ENCODE data around the gene DHRSX. TPM values are rescaled to one million over a fixed set of nuclear protein-coding genes. Genes with fewer than 3 reads are reported as not detected.

The DHRSX gene
- total and polyA plus RNA-seq, 2 donors (not counting 1 experiment from before 2014, with no cell fraction given) = 18.8 to 39.0 TPM

GRCh38 chrX:2549876-2550275 lies 49.1 kb upstream of the DHRSX start:
- peaks cover 0 to 3% (median 0%) of the 10 kb centered on the region in 3 donors for H3K9me3 ChIP-seq (ENCODE audit: control extremely low read depth in 1 of 3, control insufficient read depth in 2 of 3, insufficient read depth in 1 of 3, low read length in 2 of 3)

GRCh38 chrX:2548711-2549423 lies 48.1 kb upstream of the DHRSX start:
- Histone ChIP-seq H4K20me1 (ENCODE audit: control insufficient read depth, insufficient read depth, low read length, poor library complexity, severe bottlenecking) (no peaks in the 10 kb centered on the region), H2AFZ (ENCODE audit: insufficient read depth, low read depth, low read length, poor library complexity, severe bottlenecking) (no peak overlapping the region), H3K36me3 (replicated peaks in 1 of 2; ENCODE audit: control extremely low read depth in 1 of 2, control insufficient read depth in 1 of 2, extremely low read depth in 1 of 2, insufficient read depth in 2 of 2, low read length in 1 of 2) (no peaks in the 10 kb centered on the region), H3K4me1 (ENCODE audit: control insufficient read depth in 2 of 2, insufficient read depth in 2 of 2, low read length in 2 of 2) (no peaks in the 10 kb centered on the region), H3K9ac (ENCODE audit: low read length) (no peak overlapping the region), H3K27me3 (replicated peaks in 1 of 4; ENCODE audit: control extremely low read depth in 1 of 4, control insufficient read depth in 3 of 4, insufficient read depth in 4 of 4, low read length in 3 of 4) (peaks cover 0 to 8% (median 0%) of the 10 kb centered on the region in 4 experiments), H3K27ac (ENCODE audit: low read length in 2 of 2) (no peak overlapping the region), H3K4me3 (ENCODE audit: control extremely low read depth in 1 of 5, extremely low read depth in 1 of 5, insufficient read depth in 1 of 5, low read depth in 2 of 5, low read length in 4 of 5) (no peak overlapping the region), H3K4me2 (replicated peaks; ENCODE audit: low read depth, low read length, poor library complexity, severe bottlenecking) (no peak overlapping the region), H3K9me3 (ENCODE audit: control extremely low read depth in 1 of 3, control insufficient read depth in 2 of 3, insufficient read depth in 1 of 3, low read length in 2 of 3) (peaks cover 0 to 3% (median 0%) of the 10 kb centered on the region in 3 donors), H3K79me2 (ENCODE audit: control insufficient read depth, insufficient read depth, low read length) (no peaks in the 10 kb centered on the region)
- H3K9me3 Mint-ChIP-seq (ENCODE audit: insufficient read depth) = no peaks in the 10 kb centered on the region
- H3K4me3 Mint-ChIP-seq = no peak overlapping the region
- CTCF ChIA-PET = no interaction called here
- intact Hi-C loops (cut with micrococcal nuclease) = no loop called here
- ATAC-seq (ENCODE audit: low read depth) (no peak), DNase-seq (no peak)
- no peak for TF ChIP-seq EZH2 (IDR thresholded peaks at IDR 0.05; ENCODE audit: borderline replicate concordance, insufficient read depth, low read depth, low read length, poor library complexity, severe bottlenecking)
- TF ChIP-seq, protein P1, sequence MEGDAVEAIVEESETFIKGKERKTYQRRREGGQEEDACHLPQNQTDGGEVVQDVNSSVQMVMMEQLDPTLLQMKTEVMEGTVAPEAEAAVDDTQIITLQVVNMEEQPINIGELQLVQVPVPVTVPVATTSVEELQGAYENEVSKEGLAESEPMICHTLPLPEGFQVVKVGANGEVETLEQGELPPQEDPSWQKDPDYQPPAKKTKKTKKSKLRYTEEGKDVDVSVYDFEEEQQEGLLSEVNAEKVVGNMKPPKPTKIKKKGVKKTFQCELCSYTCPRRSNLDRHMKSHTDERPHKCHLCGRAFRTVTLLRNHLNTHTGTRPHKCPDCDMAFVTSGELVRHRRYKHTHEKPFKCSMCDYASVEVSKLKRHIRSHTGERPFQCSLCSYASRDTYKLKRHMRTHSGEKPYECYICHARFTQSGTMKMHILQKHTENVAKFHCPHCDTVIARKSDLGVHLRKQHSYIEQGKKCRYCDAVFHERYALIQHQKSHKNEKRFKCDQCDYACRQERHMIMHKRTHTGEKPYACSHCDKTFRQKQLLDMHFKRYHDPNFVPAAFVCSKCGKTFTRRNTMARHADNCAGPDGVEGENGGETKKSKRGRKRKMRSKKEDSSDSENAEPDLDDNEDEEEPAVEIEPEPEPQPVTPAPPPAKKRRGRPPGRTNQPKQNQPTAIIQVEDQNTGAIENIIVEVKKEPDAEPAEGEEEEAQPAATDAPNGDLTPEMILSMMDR (IDR thresholded peaks at IDR 0.05) = no peak
- no peak overlapping the region for H3K27ac Mint-ChIP-seq
- no peaks in the 10 kb centered on the region for H3K4me1 Mint-ChIP-seq
- 93% methylated on average over 5 of the region's 11 CpGs for WGBS (ENCODE audit: insufficient coverage)
- peaks cover 35% of the 10 kb centered on the region for H3K27me3 Mint-ChIP-seq
- POLR2A ChIA-PET = no interaction called here

More at GRCh38 chrX:2549876-2550275, 49.1 kb upstream of the DHRSX start:
- H3K4me3 Mint-ChIP-seq = no peak overlapping the region
- no peaks in the 10 kb centered on the region for H3K4me1 ChIP-seq (ENCODE audit: control insufficient read depth in 2 of 2, insufficient read depth in 2 of 2, low read length in 2 of 2)
- H3K9ac ChIP-seq (ENCODE audit: low read length) = no peak overlapping the region
- no peak for TF ChIP-seq EZH2 (IDR thresholded peaks at IDR 0.05; ENCODE audit: borderline replicate concordance, insufficient read depth, low read depth, low read length, poor library complexity, severe bottlenecking)
- TF ChIP-seq, protein P1 (IDR thresholded peaks at IDR 0.05) = no peak
- no peak overlapping the region for H3K27ac ChIP-seq (ENCODE audit: low read length in 2 of 2)
- H3K36me3 ChIP-seq (replicated peaks in 1 of 2; ENCODE audit: control extremely low read depth in 1 of 2, control insufficient read depth in 1 of 2, extremely low read depth in 1 of 2, insufficient read depth in 2 of 2, low read length in 1 of 2) = no peaks in the 10 kb centered on the region
- no peak overlapping the region for H3K27ac Mint-ChIP-seq
- no peak overlapping the region for H3K4me3 ChIP-seq (ENCODE audit: control extremely low read depth in 1 of 5, extremely low read depth in 1 of 5, insufficient read depth in 1 of 5, low read depth in 2 of 5, low read length in 4 of 5)
- H3K27me3 ChIP-seq (replicated peaks in 1 of 4; ENCODE audit: control extremely low read depth in 1 of 4, control insufficient read depth in 3 of 4, insufficient read depth in 4 of 4, low read length in 3 of 4) = peaks cover 0 to 11% (median under 1%) of the 10 kb centered on the region in 4 experiments
- POLR2A ChIA-PET = no interaction called here
- 79% methylated on average over 7 of the region's 7 CpGs for WGBS (ENCODE audit: insufficient coverage)
- no peaks in the 10 kb centered on the region for H3K9me3 Mint-ChIP-seq (ENCODE audit: insufficient read depth)
- no peaks in the 10 kb centered on the region for H3K4me1 Mint-ChIP-seq
- H3K27me3 Mint-ChIP-seq = peaks cover 36% of the 10 kb centered on the region
- H3K79me2 ChIP-seq (ENCODE audit: control insufficient read depth, insufficient read depth, low read length) = no peaks in the 10 kb centered on the region
- no peak for ATAC-seq (ENCODE audit: low read depth)
- intact Hi-C loops (cut with micrococcal nuclease) = no loop called here
- DNase-seq = no peak
- no peak overlapping the region for H2AFZ ChIP-seq (ENCODE audit: insufficient read depth, low read depth, low read length, poor library complexity, severe bottlenecking)
- H4K20me1 ChIP-seq (ENCODE audit: control insufficient read depth, insufficient read depth, low read length, poor library complexity, severe bottlenecking) = no peaks in the 10 kb centered on the region
- no peak overlapping the region for H3K4me2 ChIP-seq (replicated peaks; ENCODE audit: low read depth, low read length, poor library complexity, severe bottlenecking)
- CTCF ChIA-PET = no interaction called here
